Erythroblast (primary cell): Measurements from ENCODE around the gene ZC3H18.
A peak's percentile ranks its signal among the peaks of the same experiment; 100 is the strongest.

Source experiments
- DNase-seq, 2 experiments: peaks; one replicate each; lab custom pipeline; 2025; lab: John Stamatoyannopoulos, UW
- GATA1 ChIP-seq: IDR thresholded peaks from 2 replicates; pipeline ENCODE4 v1.6.1; 2011; ENCODE audit warnings: low read depth, mild to moderate bottlenecking, control low read depth, low read length, moderate library complexity
- POLR2A ChIP-seq: IDR thresholded peaks from 2 replicates; pipeline ENCODE4 v1.6.1; 2011; ENCODE audit warnings: mild to moderate bottlenecking, low read length

Gene ZC3H18

DNA sequence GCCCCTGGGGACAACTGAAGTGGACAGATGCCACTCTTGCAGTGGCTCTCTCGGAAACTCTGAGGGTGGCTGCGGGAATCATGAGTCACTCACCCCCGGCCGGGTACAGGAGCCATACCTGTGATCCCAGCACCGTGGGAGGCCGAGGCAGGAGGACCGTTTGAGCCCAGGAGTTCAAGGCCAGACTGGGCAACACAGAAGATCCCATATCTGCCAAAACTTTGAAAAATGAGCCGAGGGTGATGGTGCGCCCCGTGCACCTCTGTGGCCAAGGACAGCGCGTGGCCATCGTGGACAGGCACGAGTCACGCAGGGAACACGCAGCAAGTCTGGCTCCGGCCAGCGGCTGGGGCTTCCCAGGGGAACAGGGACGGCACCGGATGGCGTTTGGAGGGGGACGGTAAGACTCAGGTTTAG, 41.3 kb upstream of the ZC3H18 start:
- no peak for DNase-seq
- TF ChIP-seq POLR2A, result no peak
- TF ChIP-seq GATA1, result no peak

DNA sequence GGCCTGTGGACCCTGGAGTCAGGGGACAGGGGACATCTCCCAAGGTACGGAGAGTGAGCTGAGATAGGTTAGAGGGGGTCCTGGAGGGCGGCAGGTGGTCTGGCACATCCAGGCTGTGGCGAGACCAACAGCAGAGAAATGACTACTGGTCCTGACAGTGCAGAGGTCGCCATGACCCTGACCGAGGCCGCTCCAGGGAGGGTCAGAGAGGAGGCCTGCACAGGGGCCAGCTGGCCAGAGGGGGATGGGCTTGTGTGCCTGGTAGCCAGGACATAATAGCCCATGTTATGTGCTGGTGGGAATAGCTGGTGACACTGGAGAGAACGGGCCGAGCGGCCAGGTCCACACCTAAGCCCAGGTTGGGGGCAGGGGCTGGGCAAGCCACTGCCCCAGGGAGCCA, 40.6 kb upstream of the ZC3H18 start:
- no peak for TF ChIP-seq POLR2A
- no peak for TF ChIP-seq GATA1
- DNase-seq, result no peak

DNA sequence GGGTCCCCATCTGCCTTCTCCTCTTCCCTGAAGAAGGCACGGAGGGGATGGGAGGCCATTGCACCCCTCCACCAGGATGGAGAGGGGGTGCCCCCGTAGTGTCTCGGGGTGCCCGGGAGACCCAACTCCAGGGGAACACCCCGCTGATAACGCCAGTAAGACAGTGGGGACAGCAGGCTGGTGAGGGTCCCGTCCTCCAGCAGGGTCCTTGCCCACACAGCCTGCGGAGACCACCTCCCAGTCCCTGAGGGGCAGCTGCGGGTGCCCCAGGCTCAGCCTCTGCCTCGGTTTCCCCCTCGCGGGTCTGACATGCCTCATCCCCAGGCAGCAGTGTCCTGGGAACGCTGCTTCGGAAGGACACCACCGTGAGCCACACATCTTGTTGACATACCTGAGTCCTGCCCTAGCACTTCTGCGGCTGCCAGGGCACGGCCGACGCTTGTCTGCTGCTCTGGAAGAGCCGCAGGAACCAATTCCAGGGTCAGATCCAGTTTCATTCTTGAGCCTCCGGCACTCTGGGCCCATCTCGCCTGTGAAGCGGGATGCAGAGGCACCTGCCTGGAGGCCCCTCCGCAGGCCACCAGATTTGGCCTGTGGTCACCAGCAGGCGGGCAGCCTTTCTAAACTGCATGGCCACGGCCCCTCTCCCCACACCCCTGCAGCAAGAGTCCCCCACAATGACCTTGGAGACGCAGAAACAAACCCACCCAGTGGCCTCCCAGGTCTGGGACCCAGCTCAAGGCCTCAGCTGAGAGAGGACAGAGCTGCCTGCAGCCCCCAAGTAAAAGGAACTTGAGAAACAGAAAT, 39.9 kb upstream of the ZC3H18 start:
- TF ChIP-seq POLR2A (no peak), GATA1 (no peak)
- DNase-seq, result no peak

DNA sequence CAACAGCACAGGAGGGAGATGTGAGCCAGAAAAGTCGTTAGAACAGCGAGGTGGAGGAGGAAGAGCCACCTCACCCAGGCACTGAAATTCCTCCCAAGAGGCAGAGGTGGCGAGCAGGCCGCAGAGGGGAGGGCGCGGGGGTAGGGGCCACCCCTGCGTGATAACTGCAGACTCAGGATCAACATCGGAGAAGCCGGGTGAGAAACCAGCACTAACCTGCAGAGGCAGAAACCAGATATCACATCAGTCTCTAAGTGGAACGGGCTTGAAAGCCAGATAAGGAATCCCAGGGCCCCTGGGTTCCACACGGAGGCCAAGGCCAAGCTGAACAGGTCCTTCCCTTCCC, 39.4 kb upstream of the ZC3H18 start:
- peak; percentile 76 to 85 for DNase-seq

DNA sequence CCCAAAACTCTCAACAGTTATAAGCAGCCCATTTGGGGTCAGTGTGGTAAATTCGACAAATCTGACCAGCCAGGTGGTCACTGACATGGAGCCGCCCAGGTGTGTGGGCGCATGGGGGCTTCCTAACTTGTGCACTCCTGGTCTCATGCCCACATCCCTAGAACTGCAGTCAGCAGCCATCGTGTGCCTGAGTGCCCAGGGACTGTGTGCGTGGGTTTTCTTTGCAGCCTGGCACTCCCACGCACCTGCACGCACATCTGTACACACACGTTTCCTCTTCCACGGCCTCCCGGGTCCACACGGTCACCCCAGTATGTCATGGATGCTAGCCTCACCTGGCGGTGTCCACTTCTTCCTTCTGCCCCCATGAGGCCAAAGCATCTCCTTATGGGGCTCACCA, 38.9 kb upstream of the ZC3H18 start:
- no peak for TF ChIP-seq GATA1
- no peak for TF ChIP-seq POLR2A

More for the DNA sequence above, 39.4 kb upstream of the ZC3H18 start:
- no peak for TF ChIP-seq POLR2A
- TF ChIP-seq GATA1, result no peak

DNA sequence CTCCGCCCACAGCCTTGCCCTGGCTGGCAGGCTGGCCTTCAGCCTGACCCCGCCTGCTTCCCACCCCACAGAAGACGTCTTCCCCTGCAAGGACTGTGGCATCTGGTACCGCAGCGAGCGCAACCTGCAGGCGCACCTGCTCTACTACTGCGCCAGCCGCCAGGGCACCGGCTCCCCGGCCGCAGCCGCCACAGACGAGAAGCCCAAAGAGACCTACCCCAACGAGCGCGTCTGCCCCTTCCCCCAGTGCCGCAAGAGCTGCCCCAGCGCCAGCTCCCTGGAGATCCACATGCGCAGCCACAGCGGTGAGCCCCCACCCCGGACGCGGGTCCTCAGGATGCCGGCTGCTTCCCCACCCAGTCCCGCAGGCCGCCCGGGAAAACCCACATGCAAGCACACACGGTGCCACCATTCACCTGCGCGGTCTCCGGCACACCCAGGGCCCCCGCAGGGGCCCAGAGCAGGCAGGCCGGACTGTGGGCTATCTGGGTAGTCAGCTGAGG, 38.2 kb upstream of the ZC3H18 start:
- DNase-seq, result no peak
- TF ChIP-seq GATA1, result no peak
- no peak for TF ChIP-seq POLR2A

More for the DNA sequence above, 38.9 kb upstream of the ZC3H18 start:
- no peak for DNase-seq

GRCh38 chr16:88532434-88533241, 37.6 kb upstream of the ZC3H18 start:
- no peak for DNase-seq
- TF ChIP-seq POLR2A, result no peak
- no peak for TF ChIP-seq GATA1

GRCh38 chr16:88533381-88533917, 36.8 kb upstream of the ZC3H18 start:
- TF ChIP-seq GATA1, result no peak
- no peak for TF ChIP-seq POLR2A
- DNase-seq, result no peak

DNA sequence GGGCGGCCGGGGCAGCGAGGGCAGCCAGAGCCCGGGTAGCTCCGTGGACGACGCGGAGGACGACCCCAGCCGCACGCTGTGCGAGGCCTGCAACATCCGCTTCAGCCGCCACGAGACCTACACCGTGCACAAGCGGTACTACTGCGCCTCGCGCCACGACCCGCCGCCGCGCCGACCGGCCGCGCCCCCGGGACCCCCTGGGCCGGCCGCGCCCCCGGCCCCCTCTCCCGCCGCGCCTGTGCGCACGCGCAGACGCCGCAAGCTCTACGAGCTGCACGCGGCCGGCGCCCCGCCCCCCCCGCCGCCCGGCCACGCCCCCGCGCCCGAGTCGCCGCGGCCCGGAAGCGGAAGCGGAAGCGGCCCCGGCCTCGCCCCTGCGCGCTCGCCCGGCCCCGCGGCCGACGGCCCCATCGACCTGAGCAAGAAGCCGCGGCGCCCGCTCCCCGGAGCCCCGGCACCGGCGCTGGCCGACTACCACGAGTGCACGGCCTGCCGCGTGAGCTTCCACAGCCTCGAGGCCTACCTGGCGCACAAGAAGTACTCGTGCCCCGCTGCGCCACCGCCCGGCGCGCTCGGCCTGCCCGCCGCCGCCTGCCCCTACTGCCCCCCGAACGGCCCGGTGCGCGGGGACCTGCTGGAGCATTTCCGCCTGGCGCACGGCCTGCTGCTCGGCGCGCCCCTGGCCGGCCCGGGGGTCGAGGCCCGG, 36.1 kb upstream of the ZC3H18 start:
- TF ChIP-seq POLR2A (no peak), GATA1 (no peak)
- DNase-seq, result peak; percentile 76 to 84

DNA sequence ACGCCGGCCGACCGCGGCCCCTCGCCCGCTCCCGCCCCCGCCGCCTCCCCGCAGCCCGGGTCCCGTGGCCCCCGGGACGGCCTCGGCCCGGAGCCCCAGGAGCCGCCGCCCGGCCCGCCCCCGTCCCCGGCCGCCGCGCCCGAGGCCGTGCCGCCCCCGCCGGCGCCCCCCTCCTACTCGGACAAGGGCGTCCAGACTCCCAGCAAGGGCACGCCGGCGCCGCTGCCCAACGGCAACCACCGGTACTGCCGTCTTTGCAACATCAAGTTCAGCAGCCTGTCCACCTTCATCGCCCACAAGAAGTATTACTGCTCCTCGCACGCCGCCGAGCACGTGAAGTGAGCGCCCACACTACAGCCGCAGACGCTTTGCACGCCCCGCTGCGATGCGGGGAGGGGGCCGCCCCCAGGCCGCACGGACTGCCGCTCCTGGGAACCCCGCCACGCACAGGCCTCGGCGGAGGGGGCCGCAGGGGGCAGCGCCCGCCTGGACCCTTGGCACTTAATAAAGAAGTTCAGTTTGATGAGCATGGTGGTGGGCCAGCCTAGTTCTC, 35.5 kb upstream of the ZC3H18 start:
- TF ChIP-seq POLR2A (no peak), GATA1 (no peak)
- peak; percentile 28 to 38 for DNase-seq

GRCh38 chr16:88535191-88535856, 34.9 kb upstream of the ZC3H18 start:
- TF ChIP-seq GATA1 (no peak), POLR2A (no peak)

DNA sequence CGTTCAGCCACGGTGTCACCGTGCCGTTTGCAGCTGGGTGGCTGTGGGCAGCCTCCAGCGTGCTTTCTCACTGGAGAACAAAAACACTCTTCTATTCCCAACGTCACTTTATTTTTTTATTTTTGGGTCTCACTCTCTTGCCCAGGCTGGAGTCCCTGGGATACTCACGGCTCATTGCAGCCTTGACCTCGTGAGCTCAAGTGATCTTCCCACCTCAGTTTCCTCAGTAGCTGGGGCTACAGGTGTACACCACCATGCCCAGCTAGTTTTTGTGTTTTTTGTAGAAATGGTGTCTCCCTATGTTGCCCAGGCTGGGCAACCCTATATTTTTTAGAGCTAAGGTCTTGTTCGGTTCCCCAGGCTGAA, 34.4 kb upstream of the ZC3H18 start:
- TF ChIP-seq POLR2A (no peak), GATA1 (no peak)
- no peak for DNase-seq

More at GRCh38 chr16:88535191-88535856, 34.9 kb upstream of the ZC3H18 start:
- no peak for DNase-seq
